IPS-18a (cell line): ENCODE data around the gene ARHGAP26.

Source experiments
- H3K27ac ChIP-seq: one replicate; pipeline ENCODE4 v1.5.1; 2013; ENCODE audit warnings: low read length
- H3K27me3 ChIP-seq: one replicate; pipeline ENCODE4 v1.6.1; 2013; ENCODE audit warnings: mild to moderate bottlenecking, low read length; ENCODE audit not compliant: control insufficient read depth, insufficient read depth
- H3K36me3 ChIP-seq: one replicate; pipeline ENCODE4 v1.6.1; 2013; ENCODE audit warnings: low read depth, low read length; ENCODE audit not compliant: control insufficient read depth
- H3K4me1 ChIP-seq: one replicate; pipeline ENCODE4 v1.6.1; 2013; ENCODE audit warnings: low read depth, low read length; ENCODE audit not compliant: control insufficient read depth
- H3K4me3 ChIP-seq: one replicate; pipeline ENCODE4 v1.5.1; 2013; ENCODE audit warnings: low read length
- H3K9ac ChIP-seq: one replicate; pipeline ENCODE4 v1.6.1; 2013; ENCODE audit warnings: mild to moderate bottlenecking, low read length, moderate library complexity
- H3K9me3 ChIP-seq: one replicate; pipeline ENCODE4 v1.6.1; 2013; ENCODE audit warnings: low read depth, low read length; ENCODE audit not compliant: control insufficient read depth

The ARHGAP26 gene

DNA sequence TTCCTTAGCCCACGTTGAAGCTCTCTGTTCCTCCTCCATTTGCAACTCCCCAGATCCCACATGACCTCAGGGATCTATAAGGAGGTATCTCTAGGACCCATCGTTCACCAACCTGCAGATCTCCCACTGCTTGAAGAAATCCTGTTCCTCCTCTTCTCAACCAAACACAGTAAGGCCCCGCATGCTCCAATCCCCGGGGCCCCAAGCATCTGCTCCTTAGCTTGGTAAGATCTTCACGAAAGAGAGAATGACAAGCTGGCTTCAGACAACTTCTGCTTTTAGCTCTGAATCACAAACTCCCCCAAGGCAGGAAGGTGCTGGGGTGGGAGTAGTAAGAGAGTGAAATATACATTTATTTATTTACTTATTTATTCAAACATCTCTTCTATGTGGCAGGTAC is 33.0 kb upstream of the ARHGAP26 start:
- Histone ChIP-seq H3K27me3 (no peaks in the 10 kb centered on the region), H3K4me1 (no peaks in the 10 kb centered on the region), H3K9ac (no peak overlapping the region), H3K36me3 (no peaks in the 10 kb centered on the region), H3K27ac (no peak overlapping the region), H3K9me3 (no peaks in the 10 kb centered on the region), H3K4me3 (no peak overlapping the region)

DNA sequence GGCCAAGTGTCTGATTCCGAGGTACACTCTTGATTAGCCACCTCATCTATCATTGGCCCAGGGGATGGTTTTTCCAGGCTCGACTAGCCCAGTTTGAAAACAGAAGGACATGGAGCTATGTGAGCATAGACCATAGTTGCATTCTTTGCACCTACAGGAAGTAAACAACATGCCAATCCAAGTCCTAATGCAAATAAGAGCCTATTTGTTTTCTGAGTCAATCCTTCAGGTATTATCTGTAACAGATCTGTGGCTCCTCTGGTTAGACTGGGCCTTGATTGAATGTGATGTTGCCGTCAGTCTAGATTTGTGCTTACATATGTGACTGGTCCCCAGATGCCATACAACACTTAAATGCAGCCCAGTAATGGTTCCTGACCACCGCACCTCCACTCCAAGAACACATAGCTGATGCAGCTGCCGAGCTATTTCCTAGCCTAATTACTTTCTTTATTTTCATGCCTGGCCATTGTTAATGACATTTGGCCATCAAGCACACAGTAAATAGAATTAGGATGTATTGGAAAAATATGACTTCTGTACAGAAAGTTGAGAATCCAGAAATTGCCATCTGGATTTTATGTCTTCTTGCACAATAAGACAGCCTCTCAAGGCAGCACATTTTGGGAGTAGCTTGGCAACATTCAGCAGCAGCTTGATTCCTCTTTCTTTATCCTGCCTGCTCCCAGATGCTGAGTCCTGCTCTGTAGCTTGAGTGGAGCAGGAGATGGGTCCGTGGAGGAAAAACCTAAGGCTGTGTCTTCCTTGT is 29.5 kb upstream of the ARHGAP26 start:
- Histone ChIP-seq H3K4me3 (no peak overlapping the region), H3K36me3 (no peaks in the 10 kb centered on the region), H3K9me3 (no peaks in the 10 kb centered on the region), H3K27ac (no peak overlapping the region), H3K4me1 (peaks cover 12% of the 10 kb centered on the region), H3K27me3 (no peaks in the 10 kb centered on the region), H3K9ac (no peak overlapping the region)

DNA sequence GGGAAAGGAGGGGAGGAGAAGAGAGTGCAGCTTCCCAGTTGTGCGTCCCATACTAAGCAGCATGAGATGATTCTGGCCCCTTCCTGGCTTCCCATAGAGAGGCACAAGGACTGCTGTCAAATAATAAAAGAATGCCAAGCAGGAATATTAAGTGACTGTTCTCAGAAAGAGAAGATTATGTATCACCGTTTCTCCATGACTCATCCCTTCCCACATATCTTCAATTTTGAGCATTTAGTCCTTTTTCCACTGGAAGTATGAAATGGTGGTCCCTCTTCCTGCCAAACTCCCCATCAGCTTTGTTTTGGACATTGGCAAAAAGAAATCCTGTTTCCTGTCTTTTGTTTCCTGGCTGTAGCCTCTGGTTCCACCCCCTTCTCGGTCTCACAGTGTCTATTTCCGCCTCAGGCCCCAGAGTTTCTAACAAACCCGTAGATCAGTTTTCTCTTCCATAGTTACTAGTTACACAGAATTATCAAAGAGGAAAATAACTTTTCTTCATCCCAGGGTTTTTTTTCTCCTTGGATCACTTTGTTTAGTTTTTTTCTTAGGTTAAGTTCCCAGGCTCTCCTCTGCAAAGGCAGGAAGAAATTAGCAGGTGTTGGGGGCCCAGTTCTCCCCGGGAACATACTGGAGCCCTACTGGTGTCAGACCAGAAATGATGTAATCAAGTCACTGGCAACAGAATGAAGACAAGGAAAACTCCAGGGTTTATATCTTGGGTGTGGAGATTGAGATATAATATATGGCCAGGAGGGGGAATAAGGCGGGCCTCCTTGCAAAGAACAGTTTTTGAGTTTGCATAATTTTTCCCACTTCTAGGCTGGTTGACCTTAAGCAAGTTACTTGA is 26.4 kb upstream of the ARHGAP26 start:
- Histone ChIP-seq H3K36me3 (no peaks in the 10 kb centered on the region), H3K9me3 (no peaks in the 10 kb centered on the region), H3K4me3 (no peak overlapping the region), H3K4me1 (peaks cover 12% of the 10 kb centered on the region), H3K9ac (no peak overlapping the region), H3K27me3 (no peaks in the 10 kb centered on the region), H3K27ac (no peak overlapping the region)

DNA sequence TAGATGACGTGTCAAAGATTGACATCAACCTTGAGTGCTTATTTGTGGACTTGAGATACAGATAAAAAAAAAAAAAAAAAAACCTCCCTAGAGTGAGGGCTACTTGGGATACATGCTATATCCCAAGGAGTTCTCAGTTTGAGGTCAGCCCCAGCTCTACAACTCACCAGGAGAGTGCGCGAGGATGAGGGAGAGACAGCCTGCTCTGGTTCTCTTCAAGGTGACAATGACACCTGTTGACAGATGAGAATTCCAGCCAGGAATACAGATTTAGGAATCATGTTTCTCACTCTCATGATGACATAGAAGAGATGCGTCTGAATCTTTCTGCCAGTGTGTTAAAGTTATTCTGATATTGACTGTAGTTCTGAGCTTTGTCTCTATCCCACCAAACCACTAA is 24.9 kb upstream of the ARHGAP26 start:
- H3K4me1 ChIP-seq: peaks cover 12% of the 10 kb centered on the region

DNA sequence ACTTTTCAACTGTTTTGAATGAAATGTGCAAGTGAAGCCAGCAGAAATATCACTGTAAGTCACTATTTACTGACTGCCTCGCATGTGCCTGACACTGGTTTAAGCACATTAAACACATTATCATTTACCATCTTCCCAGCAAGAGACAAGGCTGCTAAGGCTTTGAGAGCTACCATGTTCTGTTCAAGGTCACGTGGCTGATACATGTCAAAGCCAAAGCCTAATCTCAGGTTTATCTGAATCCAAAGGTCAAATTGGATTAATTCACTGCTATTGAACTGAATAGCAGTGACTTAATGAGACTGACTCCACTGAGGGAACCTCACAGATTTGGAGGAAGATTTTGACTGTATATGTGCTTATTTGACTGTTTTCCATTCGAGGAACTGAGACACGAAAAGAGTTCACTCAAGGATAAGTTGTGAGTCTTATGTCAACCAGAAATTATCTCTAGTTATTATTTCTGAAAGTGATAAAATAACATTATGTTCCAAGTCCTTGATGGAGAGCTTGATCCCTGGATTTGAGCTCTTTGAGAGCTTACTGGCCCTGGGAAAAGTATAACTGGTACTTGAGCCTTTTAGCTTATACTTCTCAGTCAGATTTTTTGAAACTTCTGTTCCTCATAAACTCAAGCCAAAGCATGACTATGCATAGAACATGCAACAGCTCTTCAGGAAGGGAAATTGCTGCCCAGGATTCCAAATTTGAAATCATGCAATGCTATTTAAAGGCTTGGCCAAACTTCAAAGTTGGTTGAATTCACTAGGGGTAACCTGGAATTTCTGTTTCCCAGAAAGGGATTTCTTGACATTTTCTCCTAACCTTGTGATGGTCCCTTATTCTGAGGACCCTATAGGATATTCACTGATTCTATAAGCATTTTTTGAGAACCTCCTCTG is 23.4 kb upstream of the ARHGAP26 start:
- Histone ChIP-seq H3K4me3 (no peak overlapping the region), H3K27ac (no peak overlapping the region), H3K9me3 (no peaks in the 10 kb centered on the region), H3K9ac (no peak overlapping the region), H3K36me3 (no peaks in the 10 kb centered on the region), H3K4me1 (peaks cover 12% of the 10 kb centered on the region), H3K27me3 (no peaks in the 10 kb centered on the region)

More for the DNA sequence above, 24.9 kb upstream of the ARHGAP26 start:
- Histone ChIP-seq H3K36me3 (no peaks in the 10 kb centered on the region), H3K9me3 (no peaks in the 10 kb centered on the region), H3K9ac (no peak overlapping the region), H3K4me3 (no peak overlapping the region), H3K27ac (no peak overlapping the region), H3K27me3 (no peaks in the 10 kb centered on the region)

DNA sequence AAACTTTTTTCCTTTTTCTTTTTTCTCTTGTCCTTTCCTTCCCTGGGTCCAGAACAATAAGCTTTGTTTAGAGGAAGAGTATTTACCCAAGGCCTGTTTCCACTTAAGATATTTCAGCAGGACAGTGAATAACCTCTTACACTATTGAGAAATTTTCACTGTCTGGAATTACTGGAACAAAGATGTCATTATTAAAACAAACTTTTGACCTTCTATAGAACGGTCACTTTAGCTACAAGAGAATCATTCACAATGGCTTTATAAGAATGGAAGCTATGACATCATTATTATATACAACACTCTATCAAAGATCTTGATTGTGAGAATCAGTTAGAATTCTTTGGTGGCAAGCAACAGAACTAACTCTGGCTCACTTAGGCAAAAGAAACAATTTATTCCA is 22.0 kb upstream of the ARHGAP26 start:
- Histone ChIP-seq H3K27ac (no peak overlapping the region), H3K36me3 (no peaks in the 10 kb centered on the region), H3K4me1 (peaks cover 12% of the 10 kb centered on the region), H3K9ac (no peak overlapping the region), H3K27me3 (no peaks in the 10 kb centered on the region), H3K9me3 (no peaks in the 10 kb centered on the region), H3K4me3 (no peak overlapping the region)

DNA sequence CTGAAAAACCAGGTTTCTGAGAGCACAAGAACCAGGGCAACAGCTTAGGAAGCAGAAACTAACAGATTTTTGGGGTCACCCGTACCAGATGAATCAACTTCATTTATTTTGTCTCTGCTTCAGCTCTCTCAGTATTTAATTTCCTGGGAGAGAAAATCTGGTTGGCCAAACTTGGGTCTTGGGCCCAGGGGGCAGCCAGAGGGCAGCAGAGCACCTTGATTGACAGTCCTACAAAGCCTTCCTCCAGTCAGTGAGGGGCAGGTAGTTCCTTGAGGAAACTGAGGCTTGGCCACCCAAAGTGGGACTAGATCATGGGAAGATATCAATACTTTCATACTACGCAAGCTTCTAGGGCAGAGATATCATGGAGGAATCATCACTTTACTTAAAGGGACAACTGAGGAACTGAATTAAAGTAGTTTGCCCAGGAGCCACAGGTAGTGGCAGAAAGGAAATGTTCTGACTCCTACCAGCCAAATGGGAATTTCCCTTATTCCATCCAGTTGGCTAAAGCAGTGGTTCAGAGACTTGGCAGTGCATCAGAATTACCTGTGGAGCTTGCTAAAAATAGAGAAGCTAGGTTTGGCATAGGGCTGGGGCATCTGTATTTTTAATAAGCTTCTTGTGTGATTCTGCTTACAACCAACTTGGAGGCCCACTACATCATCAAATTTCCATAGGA is 21.5 kb upstream of the ARHGAP26 start:
- no peak overlapping the region for H3K9ac ChIP-seq
- H3K27ac ChIP-seq: no peak overlapping the region
- H3K4me3 ChIP-seq: no peak overlapping the region
- H3K36me3 ChIP-seq: no peaks in the 10 kb centered on the region
- no peaks in the 10 kb centered on the region for H3K9me3 ChIP-seq
- no peaks in the 10 kb centered on the region for H3K27me3 ChIP-seq
- peaks cover 6% of the 10 kb centered on the region for H3K4me1 ChIP-seq

DNA sequence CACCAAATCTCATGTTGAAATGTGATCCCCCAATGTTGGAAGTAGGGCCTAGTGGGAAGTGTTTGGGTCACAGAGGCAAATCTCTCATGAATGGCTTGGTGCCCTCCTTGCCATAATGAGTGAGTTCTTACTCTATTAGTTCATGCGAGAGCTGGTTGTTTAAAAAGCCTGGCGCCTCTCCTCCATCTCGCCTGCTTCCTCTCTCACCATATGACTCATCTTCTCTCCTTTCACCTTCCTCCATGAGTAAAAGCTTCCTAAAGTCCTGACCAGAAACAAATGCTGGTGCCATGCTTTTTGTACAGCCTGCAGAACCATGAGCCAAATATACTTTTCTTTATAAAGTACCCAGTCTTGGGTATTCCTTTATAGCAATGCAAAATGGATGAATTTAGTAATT is 20.9 kb upstream of the ARHGAP26 start:
- H3K27ac ChIP-seq: no peak overlapping the region
- no peaks in the 10 kb centered on the region for H3K36me3 ChIP-seq
- no peaks in the 10 kb centered on the region for H3K4me1 ChIP-seq
- H3K9ac ChIP-seq: no peak overlapping the region
- H3K9me3 ChIP-seq: no peaks in the 10 kb centered on the region
- H3K27me3 ChIP-seq: no peaks in the 10 kb centered on the region
- H3K4me3 ChIP-seq: no peak overlapping the region

DNA sequence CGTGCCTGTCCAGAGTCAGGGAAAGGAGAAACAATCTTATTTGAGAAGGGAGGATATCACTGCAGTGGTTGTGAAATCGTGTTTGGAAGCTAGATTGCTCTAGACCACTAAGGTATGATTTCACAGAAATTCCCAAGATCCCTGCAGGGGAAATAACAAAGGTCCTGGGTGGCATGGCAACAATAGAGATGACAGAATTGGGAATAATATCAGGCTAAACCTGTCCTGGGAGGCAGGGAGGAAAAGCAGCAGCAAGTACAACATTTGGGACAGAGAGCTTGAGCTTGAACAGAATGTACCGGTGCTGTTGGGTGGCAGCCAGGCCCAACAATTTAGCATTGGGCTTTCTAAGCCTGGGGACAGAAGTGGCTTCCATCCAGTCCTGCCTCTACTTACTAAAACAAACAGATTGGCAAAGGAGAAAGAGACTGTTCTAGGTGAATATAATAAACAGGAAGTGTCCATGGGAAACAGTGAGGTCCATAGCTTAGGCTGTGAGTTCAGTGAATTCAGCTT is 17.0 kb upstream of the ARHGAP26 start:
- Histone ChIP-seq H3K27me3 (no peaks in the 10 kb centered on the region), H3K4me1 (peaks cover 6% of the 10 kb centered on the region), H3K27ac (no peak overlapping the region), H3K4me3 (no peak overlapping the region), H3K36me3 (no peaks in the 10 kb centered on the region), H3K9me3 (no peaks in the 10 kb centered on the region), H3K9ac (no peak overlapping the region)

DNA sequence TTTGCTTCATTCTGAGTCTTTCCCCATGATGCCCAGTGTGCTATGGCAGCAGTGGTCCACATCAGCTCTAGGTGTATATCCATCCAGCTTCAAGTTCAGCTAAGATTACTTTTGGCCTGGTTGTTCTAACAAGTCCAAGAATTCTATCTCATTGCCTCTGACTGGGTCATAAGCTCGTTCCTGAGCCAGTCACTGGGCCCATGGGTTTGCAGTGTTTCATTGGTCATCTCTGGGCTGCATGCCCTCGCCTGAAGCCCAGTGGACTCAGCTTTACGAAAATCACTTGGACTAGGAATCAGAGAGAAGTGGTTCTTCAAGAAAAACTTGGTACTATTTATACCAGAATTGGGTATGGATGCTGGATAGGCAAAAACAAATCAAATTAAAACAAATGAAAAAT is 16.1 kb upstream of the ARHGAP26 start:
- no peaks in the 10 kb centered on the region for H3K27me3 ChIP-seq
- H3K4me3 ChIP-seq: no peak overlapping the region
- no peaks in the 10 kb centered on the region for H3K36me3 ChIP-seq
- H3K27ac ChIP-seq: no peak overlapping the region
- no peaks in the 10 kb centered on the region for H3K9me3 ChIP-seq
- H3K4me1 ChIP-seq: peaks cover 6% of the 10 kb centered on the region
- H3K9ac ChIP-seq: no peak overlapping the region

DNA sequence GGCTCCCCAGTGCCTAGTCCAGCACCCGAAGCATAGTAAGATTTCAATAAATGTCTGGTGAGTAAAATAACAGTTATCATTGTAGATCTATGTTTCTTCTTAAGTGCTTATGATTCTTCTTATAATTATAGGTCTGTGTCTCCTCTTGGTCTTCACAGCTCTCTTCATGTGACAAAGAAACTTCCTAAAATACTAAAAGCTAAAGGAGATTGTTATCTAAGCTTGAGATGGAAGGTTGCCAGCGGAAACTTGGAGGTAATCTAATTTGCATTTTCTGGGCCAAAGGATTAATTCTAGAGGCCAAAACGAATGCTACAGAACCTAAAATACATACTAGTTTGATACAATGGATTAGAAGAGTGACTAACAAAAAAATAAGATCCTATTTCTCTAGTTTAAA is 13.6 kb upstream of the ARHGAP26 start:
- Histone ChIP-seq H3K36me3 (no peaks in the 10 kb centered on the region), H3K4me1 (peaks cover 6% of the 10 kb centered on the region), H3K4me3 (no peak overlapping the region), H3K27ac (no peak overlapping the region), H3K9me3 (no peaks in the 10 kb centered on the region), H3K27me3 (no peaks in the 10 kb centered on the region), H3K9ac (no peak overlapping the region)
